Brain microvascular endothelial cell (primary cell): ENCODE data around the gene TRPT1.
A peak's percentile ranks its signal among the peaks of the same experiment; 100 is the strongest.

Experiments used
- DNase-seq: peaks from one replicate; pipeline ENCODE4 v3.0.0-alpha.2; 2020
- H3K27ac ChIP-seq: fragments of 250-450 bp; sonication (Bioruptor Pico); 2 replicates; pipeline ENCODE4 v1.5.1; 2020; ENCODE audit warnings: mild to moderate bottlenecking, moderate library complexity
- H3K27me3 ChIP-seq: fragments of 250-450 bp; sonication (Bioruptor Pico); replicated peaks from 2 replicates; pipeline ENCODE4 v1.5.1; 2020; ENCODE audit warnings: mild to moderate bottlenecking
- H3K36me3 ChIP-seq: fragments of 250-450 bp; sonication (Bioruptor Pico); replicated peaks from 2 replicates; pipeline ENCODE4 v1.5.1; 2020; ENCODE audit warnings: mild to moderate bottlenecking
- H3K4me3 ChIP-seq: 2 replicates; pipeline ENCODE4 v1.5.1; 2011; ENCODE audit warnings: low read depth, mild to moderate bottlenecking, control low read depth, low read length, moderate library complexity
- in situ Hi-C: cut with HindIII; loops from 2 replicates; pipeline ENCODE4 v1.10.0; 2017; ENCODE audit warnings: low sequenced_read_pairs, low pct_ligation_motif_present
- TF ChIP-seq, protein P1 (sequence below): IDR thresholded peaks from 2 replicates; pipeline ENCODE4 v1.5.1; 2011; ENCODE audit warnings: low read depth, mild to moderate bottlenecking, moderate library complexity, low read length, control low read depth, inconsistent platforms; ENCODE audit errors: missing control alignments

The TRPT1 gene

DNA sequence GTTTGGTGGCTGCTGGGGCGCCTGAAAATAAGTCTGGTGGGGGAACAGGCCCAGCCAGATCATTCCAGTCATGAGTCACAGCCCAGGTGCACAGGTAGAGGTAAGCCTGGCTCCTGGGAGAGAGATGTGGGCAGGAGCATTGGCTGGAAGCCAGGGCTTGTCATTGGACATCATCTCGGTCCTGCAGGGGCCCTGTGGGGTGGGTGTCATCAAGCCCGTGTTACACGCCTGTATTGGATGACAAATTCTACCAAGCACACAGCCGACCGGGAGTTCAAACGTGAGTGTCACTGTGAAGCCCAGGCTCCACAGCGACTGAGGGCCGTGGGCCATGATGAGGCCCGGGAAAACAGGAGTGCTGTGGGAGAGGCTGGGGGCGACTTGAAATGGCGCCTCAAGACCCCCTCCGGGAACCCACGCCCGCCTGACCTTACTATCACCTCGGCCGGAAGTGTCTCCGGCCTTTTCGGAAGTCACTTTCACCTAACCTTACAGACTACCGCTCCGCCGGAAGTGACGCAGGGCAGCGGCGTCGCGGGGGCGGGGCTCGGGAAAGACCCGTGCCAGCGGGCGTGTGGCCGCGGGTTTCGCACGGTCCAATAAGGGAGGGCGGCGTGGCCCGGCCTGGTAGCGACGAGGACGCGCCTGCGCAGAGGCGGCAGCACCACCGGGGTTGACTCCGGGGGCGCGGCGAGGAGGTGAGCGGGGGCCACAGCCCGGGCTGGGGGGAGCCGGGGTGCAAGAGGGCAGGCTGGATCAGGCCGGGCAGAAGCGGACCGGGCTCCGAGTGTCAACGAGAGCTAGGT lies 14.7 kb upstream of the TRPT1 start, which contains the start of gene FKBP2:
Gene FKBP2, plus strand, starts transcription at position 661 of the 806 bp plus-strand sequence. CDS start 1,293 bp downstream, outside the sequence.
- H3K4me3 ChIP-seq = peak within 1 kb of the TSS; percentile 81
- H3K27ac ChIP-seq = peak within 1 kb of the TSS; percentile 97
- in situ Hi-C loops = no loop called here
- DNase-seq = peak; percentile 94
- TF ChIP-seq, protein P1, sequence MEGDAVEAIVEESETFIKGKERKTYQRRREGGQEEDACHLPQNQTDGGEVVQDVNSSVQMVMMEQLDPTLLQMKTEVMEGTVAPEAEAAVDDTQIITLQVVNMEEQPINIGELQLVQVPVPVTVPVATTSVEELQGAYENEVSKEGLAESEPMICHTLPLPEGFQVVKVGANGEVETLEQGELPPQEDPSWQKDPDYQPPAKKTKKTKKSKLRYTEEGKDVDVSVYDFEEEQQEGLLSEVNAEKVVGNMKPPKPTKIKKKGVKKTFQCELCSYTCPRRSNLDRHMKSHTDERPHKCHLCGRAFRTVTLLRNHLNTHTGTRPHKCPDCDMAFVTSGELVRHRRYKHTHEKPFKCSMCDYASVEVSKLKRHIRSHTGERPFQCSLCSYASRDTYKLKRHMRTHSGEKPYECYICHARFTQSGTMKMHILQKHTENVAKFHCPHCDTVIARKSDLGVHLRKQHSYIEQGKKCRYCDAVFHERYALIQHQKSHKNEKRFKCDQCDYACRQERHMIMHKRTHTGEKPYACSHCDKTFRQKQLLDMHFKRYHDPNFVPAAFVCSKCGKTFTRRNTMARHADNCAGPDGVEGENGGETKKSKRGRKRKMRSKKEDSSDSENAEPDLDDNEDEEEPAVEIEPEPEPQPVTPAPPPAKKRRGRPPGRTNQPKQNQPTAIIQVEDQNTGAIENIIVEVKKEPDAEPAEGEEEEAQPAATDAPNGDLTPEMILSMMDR = no peak
- H3K27me3 ChIP-seq = no peaks in the 10 kb centered on the region
- H3K36me3 ChIP-seq = peaks cover 18% of the 10 kb centered on the region

DNA sequence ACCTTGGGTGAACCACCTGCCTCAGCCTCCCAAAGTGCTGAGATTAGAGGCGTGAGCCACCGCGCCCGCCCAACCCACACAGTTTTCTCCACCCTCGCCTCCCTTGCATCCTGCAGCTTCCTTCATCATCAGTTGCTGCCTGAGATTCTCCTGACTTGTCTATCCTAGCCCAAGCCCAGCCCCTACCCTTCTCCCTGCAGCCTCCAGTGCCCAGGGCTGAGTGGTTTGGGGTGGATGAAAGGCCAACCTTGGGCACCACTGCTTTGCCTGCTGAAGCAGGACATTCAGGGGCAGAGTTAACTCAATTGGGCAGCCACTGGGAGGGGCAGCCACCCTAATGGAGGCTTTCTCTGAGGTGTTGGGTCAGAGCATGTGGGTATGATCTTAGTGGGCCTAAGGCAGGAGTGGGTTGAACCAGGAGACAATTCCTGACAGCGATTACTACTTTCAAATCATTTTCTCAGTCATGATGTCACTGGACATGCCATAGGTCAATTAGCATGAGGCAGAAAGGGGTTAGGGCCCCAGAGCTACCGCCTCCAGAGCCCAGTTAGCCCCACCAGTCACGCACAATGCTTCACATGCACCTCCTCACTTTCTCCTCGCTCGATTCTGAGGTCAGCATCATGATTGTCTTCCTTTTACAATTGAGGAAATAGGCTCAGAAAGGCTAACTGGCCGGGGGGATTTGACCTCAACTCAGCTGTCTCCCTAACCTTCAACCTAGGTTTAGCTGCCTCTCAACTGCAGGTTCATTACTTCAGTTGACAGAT lies 13.9 kb upstream of the TRPT1 start:
- no peaks in the 10 kb centered on the region for H3K27me3 ChIP-seq
- H3K36me3 ChIP-seq = peaks cover 18% of the 10 kb centered on the region
- H3K27ac ChIP-seq = peak overlapping the region; percentile 97
- no peak for DNase-seq
- TF ChIP-seq, protein P1 = no peak
- in situ Hi-C loops = no loop called here
- H3K4me3 ChIP-seq = no peak overlapping the region

DNA sequence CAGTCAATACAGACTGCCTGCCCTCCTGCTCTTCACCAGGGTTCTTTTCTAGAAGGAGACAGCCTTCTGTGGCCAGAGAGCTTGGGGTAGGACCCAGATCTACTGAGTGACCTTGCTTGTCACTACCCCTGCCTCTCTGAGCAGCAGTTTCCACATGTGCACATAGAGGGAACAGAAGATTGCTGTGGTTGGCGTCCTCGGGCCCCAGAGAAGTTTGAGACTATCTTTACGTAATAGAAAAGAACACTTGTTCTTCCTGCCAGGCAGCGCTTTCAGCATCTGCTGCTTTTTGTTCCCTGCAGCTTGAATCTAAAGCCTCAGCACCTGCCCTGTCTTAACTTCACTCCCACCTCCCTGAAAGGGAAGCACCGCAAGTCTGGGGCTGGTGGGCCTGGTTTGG lies 13.0 kb upstream of the TRPT1 start:
- TF ChIP-seq, protein P1 = no peak
- H3K27me3 ChIP-seq = no peaks in the 10 kb centered on the region
- no peak overlapping the region for H3K4me3 ChIP-seq
- DNase-seq = no peak
- in situ Hi-C loops = no loop called here
- H3K36me3 ChIP-seq = peaks cover 15% of the 10 kb centered on the region
- no peak overlapping the region for H3K27ac ChIP-seq

DNA sequence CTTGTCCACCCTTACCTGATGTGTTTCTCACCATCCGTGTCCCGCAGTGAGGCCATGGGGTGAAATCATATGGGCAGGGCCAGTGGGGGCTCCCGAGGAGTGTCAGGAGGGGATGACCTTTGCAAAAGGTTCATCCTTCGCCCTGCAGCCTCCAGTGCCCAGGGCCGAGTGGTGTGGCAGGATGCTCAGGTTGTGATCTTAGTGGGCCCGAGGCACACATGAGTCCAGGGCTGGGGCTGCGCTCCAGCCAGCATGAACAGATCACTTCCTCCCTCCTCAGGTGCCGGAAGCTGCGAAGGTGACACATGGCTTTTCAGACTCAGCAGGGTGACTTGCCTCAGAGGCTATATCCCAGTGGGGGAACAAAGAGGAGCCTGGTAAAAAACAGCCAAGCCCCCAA lies 12.1 kb upstream of the TRPT1 start:
- TF ChIP-seq, protein P1 = no peak
- H3K27ac ChIP-seq = no peak overlapping the region
- in situ Hi-C loops = no loop called here
- H3K27me3 ChIP-seq = no peaks in the 10 kb centered on the region
- no peak overlapping the region for H3K4me3 ChIP-seq
- DNase-seq = no peak
- peaks cover 8% of the 10 kb centered on the region for H3K36me3 ChIP-seq

DNA sequence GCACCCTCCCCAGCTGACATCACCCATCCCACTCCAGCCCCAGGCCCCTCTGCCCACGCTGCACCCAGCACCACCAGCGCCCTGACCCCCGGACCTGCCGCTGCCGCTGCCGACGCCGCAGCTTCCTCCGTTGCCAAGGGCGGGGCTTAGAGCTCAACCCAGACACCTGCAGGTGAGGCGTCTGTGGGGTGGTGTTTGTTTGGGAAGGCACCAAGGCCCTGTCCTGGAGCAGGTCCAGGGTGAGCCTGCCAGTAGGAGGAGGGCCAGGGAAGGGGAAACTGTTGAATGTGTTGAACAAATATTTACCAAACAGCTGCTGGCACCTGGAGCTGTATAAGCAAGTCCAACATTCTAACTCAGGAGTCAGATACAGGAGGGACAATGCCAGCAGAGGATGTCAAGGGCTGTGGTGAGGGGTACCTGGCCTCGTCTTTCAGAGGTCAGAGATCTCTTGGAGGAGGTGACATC lies 11.5 kb upstream of the TRPT1 start:
- Histone ChIP-seq H3K4me3 (no peak overlapping the region), H3K27ac (no peak overlapping the region), H3K36me3 (peaks cover 7% of the 10 kb centered on the region), H3K27me3 (no peaks in the 10 kb centered on the region)
- TF ChIP-seq, protein P1 = no peak
- no peak for DNase-seq
- in situ Hi-C loops = no loop called here
